CD4-positive, alpha-beta T cell treated with Interleukin-17A for 4 hours (primary cell): ENCODE measurements around the gene NUMBL.
"Not testable (repeated sequence)": the region's sequence is repeated elsewhere in the genome, so short reads cannot be mapped to it uniquely, and the experiment has no call there.

Experiments
- DNase-seq: peaks from one replicate; pipeline ENCODE4 v3.0.0-alpha.2; 2020; ENCODE audit warnings: mixed read lengths

NUMBL gene

DNA sequence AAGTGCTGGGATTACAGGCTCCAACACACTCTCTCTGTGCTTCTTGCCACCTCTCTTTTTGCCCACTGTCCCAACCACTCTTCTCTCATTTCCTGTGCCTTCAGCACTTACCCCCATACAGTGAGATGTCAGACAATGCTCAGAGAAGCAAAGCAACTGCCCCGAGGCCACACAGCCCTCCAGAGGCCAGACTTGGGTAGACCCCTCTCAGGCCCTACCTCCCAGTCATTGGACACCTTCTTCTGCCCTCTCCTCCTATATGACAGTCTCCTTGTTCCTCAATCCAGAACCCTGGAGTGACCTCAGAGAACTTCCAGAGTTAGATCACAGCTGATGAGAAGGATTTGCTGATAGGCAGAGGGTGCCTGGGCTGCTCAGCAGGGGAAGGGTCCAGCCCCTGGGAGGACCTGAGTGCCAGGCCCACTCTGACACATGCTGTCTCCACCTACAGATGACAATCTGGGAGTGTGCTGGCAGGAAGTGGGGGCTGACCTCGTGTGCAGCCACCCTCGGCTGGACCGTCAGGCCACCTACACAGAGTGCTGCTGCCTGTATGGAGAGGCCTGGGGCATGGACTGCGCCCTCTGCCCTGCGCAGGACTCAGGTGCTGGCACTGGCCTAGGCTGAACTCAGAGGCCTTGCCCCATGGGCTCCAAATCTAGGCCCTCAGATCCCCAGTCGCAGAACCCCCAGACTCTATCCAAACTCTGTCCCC lies 64.9 kb downstream of the NUMBL start:
- no peak for DNase-seq

DNA sequence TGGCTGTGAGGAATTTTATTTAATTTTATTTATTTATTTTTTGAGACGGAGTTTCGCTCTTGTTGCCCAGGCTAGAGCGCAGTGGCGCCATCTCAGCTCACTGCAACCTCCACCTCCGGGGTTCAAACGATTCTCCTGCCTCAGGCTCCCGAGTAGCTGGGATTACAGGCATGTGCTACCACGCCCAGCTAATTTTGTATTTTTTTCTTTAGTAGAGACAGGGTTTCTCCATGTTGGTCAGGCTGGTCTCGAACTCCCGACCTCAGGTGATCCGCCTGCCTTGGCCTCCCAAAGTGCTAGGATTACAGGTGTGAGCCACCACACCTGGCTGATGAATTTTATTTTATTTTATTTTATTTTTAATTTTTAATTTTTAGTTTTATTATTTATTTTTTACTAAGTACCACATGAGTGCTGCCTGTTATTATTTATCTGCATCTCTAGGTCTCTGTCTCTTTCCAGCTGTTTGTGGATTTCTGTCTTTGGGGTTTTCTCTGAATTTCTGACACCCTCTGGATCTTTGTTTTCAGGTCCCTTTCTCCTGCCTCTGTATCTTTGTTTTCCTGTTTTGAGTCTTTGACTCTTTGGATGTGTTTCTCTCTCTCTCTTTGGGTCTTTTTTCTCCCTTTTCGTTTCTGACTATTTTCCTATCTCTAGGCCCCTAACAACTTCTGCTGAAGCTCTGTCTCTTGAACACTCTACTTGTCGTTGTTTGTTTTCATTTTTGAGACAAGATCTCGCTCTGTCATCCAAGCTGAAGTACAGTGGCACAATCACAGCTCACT lies 65.9 kb downstream of the NUMBL start:
- not testable (repeated sequence) for DNase-seq

DNA sequence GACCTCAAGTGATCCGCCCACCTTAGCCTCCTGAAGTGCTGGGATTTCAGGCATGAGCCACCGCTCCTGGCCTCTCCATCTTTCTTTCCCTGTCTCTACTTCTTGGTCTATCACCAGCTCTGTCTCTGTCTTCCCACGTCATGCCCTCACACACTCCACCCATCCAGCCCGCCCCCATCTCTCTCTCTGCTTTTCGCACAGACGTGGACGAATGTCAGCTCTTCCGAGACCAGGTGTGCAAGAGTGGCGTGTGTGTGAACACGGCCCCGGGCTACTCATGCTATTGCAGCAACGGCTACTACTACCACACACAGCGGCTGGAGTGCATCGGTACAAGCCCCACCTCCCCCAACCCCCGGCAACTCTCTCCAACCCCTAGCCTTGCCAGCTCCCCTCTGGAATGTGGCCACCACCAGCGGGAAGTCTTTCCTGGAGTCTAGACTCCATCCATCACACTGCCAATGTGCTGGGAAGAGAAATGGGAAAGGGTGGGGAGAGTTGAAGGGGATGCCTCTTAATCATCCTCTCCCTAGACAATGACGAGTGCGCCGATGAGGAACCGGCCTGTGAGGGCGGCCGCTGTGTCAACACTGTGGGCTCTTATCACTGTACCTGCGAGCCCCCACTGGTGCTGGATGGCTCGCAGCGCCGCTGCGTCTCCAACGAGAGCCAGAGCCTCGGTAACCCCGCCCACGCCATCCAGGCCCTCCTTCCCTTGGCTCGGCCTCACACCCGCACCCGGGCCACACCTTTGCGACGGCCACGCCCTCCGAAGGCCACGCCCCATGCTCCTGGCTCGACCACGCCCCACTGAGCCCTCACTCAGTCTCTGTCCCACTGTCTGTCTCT lies 66.8 kb downstream of the NUMBL start:
- DNase-seq = no peak

DNA sequence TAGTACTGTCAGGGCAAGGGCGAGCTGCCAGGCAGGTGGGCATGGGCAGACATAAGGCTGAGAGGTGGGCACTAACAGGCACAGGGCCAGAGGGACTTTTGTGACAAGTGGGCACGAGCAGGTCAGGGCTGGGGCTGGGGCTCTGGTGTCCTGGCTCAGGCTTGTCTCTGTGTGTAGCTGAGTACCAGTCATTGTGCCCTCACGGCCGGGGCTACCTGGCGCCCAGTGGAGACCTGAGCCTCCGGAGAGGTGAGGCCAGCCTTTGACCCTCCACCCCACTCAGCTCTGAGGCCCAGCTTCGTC lies 67.7 kb downstream of the NUMBL start:
- no peak for DNase-seq

DNA sequence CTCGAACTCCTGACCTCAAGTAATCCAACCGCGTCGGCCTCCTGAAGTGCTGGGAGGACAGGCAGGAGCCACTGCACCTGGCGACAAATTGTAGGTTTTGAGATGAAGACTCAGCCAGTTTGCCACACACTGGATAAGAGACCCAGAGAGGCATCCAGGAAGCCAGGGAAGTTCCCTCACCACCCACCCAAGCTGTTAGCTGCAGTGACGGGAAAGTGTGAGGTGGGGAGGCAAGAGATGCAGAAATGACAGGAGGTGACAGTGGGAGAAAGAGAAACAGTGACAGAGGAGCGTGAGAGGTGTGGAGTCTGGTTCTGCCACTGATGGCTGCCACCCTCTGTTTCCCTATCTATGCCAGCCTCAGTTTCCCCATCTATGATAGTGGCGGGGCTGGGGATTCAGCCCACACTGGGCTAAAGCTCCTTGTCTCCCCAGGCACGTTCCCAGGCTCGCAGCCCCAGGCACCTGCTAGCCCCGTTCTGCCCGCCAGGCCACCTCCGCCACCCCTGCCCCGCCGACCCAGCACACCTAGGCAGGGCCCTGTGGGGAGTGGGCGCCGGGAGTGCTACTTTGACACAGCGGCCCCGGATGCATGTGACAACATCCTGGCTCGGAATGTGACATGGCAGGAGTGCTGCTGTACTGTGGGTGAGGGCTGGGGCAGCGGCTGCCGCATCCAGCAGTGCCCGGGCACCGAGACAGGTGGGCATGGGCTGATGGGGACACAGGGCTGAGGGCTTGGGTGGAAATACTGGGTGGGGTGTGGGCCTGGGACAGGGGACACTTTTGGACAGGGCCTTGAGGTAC lies 68.3 kb downstream of the NUMBL start:
- DNase-seq = no peak

DNA sequence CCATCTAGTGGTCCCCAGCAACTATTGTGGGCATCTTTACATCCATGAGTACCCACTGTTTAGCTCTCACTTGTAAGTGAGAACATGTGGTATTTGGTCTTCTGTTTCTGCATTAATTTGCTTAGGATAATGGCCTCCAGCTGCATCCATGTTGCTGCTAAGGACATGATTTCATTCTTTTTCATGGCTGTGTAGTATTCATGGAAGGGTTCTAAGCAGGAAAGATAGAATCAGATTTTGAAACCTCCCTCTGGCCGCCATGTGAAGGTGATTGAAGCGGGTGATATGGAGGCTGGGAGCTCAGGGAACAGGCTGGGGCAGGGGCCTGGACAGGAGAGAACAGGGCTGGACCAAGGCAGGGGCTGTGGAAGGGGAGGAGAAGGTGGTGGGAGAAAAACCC lies 69.2 kb downstream of the NUMBL start:
- DNase-seq = no peak

DNA sequence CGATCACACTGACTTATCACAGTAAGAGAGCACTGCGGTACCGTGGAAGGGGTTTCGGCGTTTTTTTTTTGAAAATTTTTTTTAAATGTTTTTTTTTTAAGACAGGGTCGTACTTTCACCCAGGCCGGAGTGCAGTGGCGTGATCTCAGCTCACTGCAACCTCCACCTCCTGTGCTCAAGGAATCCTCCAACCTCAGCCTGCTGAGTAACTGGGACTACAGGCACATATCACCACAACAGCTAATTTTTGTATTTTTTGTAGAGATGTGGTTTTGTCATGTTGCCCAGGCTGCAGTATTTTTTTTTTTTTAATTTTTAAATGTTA lies 70.3 kb downstream of the NUMBL start:
- no peak for DNase-seq

DNA sequence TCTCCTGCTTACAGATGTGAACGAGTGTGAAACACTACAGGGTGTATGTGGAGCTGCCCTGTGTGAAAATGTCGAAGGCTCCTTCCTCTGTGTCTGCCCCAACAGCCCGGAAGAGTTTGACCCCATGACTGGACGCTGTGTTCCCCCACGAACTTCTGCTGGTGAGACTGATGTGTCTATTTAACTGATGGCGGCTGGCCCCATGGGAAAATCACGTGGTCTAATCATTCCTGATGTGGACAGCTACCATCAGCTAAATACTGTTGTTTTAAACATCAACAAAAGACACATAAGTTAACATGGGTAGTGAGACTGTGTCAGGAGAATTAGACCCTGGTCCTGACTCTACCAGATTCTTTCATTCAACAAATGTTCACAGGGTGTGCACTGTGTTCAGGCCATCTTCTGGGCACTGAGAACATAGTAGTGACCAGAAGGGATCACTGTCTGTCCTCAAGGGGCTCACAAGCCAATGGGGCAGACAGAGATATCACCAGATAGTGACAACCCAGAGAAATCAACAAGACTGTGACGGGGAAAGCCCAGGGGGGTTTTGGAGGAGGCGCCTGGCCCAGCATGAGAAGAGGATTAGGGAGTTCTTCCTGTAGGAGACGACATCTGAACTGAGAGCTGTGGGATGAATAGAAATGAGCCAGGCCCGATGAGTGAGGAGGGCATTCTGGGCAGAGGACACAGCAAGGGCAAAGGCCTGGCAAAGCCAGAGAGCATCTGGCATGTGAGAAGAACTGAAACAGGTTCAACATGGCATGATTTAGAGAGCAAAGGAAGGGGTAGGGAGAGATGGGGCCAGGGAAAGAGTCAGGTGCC lies 70.9 kb downstream of the NUMBL start:
- DNase-seq = no peak

DNA sequence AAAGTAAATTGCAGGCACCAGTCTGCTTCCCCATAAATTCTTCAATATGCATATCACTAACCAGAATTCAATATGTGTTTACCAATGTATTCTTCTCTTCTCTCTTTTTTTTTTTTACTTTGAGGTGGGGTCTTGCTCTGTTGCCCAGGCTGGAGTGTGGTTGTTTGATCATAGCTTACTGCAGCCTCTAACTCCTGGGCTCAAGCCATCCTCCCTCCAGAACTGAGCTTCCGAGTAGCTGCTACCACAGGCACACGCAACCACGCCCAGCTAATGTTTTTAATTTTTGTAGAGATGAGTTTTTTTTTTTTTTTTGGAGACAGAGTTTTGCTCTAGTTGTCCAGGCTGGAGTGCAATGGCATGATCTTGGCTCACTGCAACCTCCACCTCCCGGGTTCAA lies 72.5 kb downstream of the NUMBL start:
- DNase-seq = no peak

DNA sequence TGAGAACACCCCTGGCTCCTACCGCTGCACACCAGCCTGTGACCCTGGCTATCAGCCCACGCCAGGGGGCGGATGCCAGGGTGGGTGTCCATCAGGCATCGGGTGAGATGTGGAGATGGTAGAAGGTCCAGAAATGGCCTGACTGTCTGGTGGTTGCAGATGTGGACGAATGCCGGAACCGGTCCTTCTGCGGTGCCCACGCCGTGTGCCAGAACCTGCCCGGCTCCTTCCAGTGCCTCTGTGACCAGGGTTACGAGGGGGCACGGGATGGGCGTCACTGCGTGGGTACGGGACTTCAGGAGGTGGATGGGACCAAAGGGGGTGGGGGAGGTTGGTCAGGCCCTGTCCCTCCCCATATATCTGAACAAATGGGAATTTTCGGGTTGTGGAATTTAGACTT lies 73.5 kb downstream of the NUMBL start:
- DNase-seq = no peak

DNA sequence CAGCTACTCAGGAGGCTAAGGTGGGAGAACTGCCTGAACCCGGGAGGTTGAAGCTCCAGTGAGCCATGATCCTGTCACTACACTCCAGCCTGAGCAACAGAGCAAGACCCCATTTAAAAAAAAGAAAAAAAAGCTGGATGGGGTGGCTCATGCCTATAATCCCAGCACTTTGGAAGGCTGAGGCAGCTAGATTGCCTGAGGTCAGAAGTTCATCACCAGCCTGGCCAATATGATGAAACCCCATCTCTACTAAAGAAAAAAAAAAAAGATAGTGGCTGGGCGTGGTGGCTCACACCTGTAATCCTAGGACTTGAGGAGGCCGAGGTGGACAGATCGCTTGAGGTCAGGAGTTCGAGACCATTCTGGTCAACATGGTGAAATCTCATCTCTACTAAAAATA lies 74.3 kb downstream of the NUMBL start:
- DNase-seq = no peak
